BLaER1 treated with 17β-estradiol and CSF1 and Interleukin-3, amounts not matched to agents 10 nM and 100 nM (cell line): ENCODE measurements around the gene NGRN.
"Not testable (repeated sequence)": the region's sequence is repeated elsewhere in the genome, so short reads cannot be mapped to it uniquely, and the experiment has no call there.

Experiments used
- H3K27ac ChIP-seq, 11 experiments: shearing (Covaris generic); formaldehyde crosslinking; 2 replicates each; pipeline ENCODE4 v1.8.1; 2022
- H3K27me3 ChIP-seq, 11 experiments: shearing (Covaris generic); formaldehyde crosslinking; 2 replicates each; pipeline ENCODE4 v1.8.1; 2022
- H3K36me3 ChIP-seq, 11 experiments: shearing (Covaris generic); formaldehyde crosslinking; 2 replicates each; pipeline ENCODE4 v1.8.1; 2022
- H3K4me1 ChIP-seq, 10 experiments: shearing (Covaris generic); formaldehyde crosslinking; 2 replicates each; pipeline ENCODE4 v1.8.1; 2022
- H3K4me2 ChIP-seq, 11 experiments: shearing (Covaris generic); formaldehyde crosslinking; 2 replicates each; pipeline ENCODE4 v1.8.1; 2022
- H3K4me3 ChIP-seq, 10 experiments: shearing (Covaris generic); formaldehyde crosslinking; 2 replicates each; pipeline ENCODE4 v1.8.1; 2022
- H3K9ac ChIP-seq, 11 experiments: shearing (Covaris generic); formaldehyde crosslinking; 2 replicates each; pipeline ENCODE4 v1.8.1; 2022
- H3K9me3 ChIP-seq, 11 experiments: shearing (Covaris generic); formaldehyde crosslinking; replicated peaks in 1 of 11; 2 replicates each; pipeline ENCODE4 v1.8.1; 2022
- H4K20me1 ChIP-seq, 11 experiments: shearing (Covaris generic); formaldehyde crosslinking; 2 replicates each; pipeline ENCODE4 v1.8.1; 2022
- Cebpa-rat ChIP-seq, 11 experiments: shearing (Covaris generic); IDR thresholded peaks; 2 replicates each; pipeline ENCODE4 v1.8.1; 2022

The NGRN gene

GRCh38 chr15:90300541-90300940 lies 35.1 kb downstream of the NGRN start:
- Histone ChIP-seq H4K20me1 (no peaks in the 10 kb centered on the region), H3K27ac (no peak overlapping the region), H3K9me3 (no peaks in the 10 kb centered on the region), H3K9ac (no peak overlapping the region), H3K4me2 (no peak overlapping the region), H3K4me1 (peaks cover under 1 to 12% (median 4%) of the 10 kb centered on the region in 10 experiments; a peak in 15 of 20 replicates), H3K27me3 (no peaks in the 10 kb centered on the region), H3K4me3 (no peak overlapping the region), H3K36me3 (no peaks in the 10 kb centered on the region)
- TF ChIP-seq Cebpa-rat (IDR thresholded peaks at IDR 0.05): no peak

DNA sequence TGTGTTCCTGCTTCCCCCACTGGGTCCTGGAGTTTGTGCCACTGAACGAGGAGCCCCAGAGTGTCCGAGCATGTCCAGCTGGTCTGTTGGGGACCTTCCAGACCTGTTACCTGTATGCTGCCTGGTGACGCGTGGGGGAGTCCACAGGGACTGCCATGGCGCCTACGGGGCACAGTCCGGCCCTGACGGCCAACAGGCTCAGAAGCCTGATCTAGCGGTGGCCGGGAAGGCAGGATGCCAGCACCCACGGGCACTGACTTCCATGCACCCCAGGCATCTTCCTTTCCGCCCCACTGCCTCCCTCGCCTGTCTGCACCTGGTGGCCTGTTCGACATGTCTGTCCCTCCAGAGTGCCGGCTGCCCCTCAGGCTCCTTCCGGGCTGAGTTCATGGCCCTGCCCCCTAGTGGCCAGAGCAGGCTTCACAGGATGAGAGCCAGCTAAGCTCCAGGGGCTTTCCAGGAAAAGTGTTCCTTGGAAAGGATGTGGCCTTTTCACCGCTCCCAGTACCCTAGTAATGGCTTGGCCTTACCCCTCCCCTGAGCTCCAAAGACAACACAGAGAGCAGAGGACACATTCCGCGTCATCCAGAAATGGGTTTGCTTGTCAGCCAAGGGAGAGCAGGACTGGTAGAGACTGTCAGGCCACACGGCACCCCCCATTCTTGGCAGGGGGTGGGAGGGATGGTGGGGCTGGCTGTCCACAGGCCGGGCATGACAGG lies 35.7 kb downstream of the NGRN start:
- no peaks in the 10 kb centered on the region for H3K9me3 ChIP-seq
- H3K9ac ChIP-seq: no peak overlapping the region
- peak overlapping the region in 3 of 11 experiments; percentile 18 to 23 (median 20); a peak in 3 of 22 replicates for H3K4me2 ChIP-seq
- H3K4me3 ChIP-seq: no peak overlapping the region
- no peaks in the 10 kb centered on the region for H3K36me3 ChIP-seq
- H3K27ac ChIP-seq: no peak overlapping the region
- H3K4me1 ChIP-seq: peaks cover 0 to 11% (median 7%) of the 10 kb centered on the region in 10 experiments; a peak in 17 of 20 replicates
- TF ChIP-seq Cebpa-rat (IDR thresholded peaks at IDR 0.05): no peak
- H3K27me3 ChIP-seq: no peaks in the 10 kb centered on the region
- no peaks in the 10 kb centered on the region for H4K20me1 ChIP-seq

GRCh38 chr15:90301707-90302300 lies 36.3 kb downstream of the NGRN start:
- Histone ChIP-seq H3K27ac (no peak overlapping the region), H3K9me3 (no peaks in the 10 kb centered on the region), H3K36me3 (no peaks in the 10 kb centered on the region), H3K27me3 (no peaks in the 10 kb centered on the region), H3K4me1 (peaks cover 6 to 16% (median 13%) of the 10 kb centered on the region in 10 experiments; a peak in 18 of 20 replicates), H3K4me2 (no peak overlapping the region), H3K4me3 (no peak overlapping the region), H3K9ac (no peak overlapping the region), H4K20me1 (no peaks in the 10 kb centered on the region)
- no peak for TF ChIP-seq Cebpa-rat (IDR thresholded peaks at IDR 0.05)

DNA sequence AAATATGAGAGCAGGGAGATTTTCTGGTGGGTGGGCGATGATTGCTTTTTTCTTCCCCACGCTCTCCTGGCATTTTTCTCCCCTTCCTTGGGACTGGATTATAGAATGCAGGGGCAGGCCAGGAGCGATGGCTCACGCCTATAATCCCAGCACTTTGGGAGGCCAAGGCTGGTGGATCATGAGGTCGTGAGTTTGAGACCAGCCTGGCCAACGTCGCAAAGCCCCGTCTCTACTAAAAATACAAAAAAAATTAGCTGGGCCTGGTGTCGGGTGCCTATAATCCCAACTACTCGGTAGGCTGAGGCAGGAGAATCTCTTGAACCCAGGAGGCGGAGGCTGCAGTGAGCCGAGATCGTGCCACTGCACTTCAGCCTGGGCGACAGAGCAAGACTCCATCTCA lies 39.9 kb downstream of the NGRN start:
- H3K9ac ChIP-seq, H3K27ac ChIP-seq, H4K20me1 ChIP-seq, H3K27me3 ChIP-seq, H3K4me3 ChIP-seq, H3K36me3 ChIP-seq, H3K9me3 ChIP-seq, H3K4me2 ChIP-seq: not testable (repeated sequence)
- H3K4me1 ChIP-seq: peaks cover 6 to 26% (median 19%) of the 10 kb centered on the region in 10 experiments; a peak in 18 of 20 replicates

DNA sequence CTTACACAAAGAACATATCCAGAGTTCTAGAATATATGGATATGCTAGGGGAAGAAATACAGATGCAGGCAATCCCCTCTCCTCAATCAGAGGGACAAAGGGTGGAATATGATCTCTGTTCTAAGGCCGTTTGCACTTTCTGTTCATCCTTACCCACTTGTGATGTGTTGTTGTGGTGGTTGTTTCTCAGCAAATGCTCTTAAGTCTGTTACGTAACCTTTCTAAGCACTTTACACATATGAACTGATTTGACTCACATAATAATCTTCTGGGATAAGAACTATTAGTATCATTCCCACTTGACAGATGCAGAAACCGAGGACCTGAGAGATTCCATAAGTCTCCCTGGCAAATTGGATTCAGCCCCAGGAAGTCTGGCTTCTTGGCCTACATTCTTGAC lies 40.5 kb downstream of the NGRN start:
- Histone ChIP-seq H3K4me2 (peak overlapping the region in 10 of 11 experiments; percentile 2 to 74 (median 40); a peak in 14 of 22 replicates), H3K9ac (0 out of 22 replicates have a peak overlapping the region, but pooled peaks of 1 of the 11 experiments have one; percentile 18), H4K20me1 (no peaks in the 10 kb centered on the region), H3K36me3 (no peaks in the 10 kb centered on the region), H3K9me3 (no peaks in the 10 kb centered on the region), H3K27me3 (no peaks in the 10 kb centered on the region), H3K27ac (no peak overlapping the region), H3K4me1 (peaks cover 6 to 32% (median 18%) of the 10 kb centered on the region in 10 experiments; a peak in 18 of 20 replicates), H3K4me3 (no peak overlapping the region)
- peak in 1 of 11 experiments; percentile 48; a peak in 1 of 22 replicates for TF ChIP-seq Cebpa-rat (IDR thresholded peaks at IDR 0.05)

GRCh38 chr15:90306560-90306959 lies 41.1 kb downstream of the NGRN start:
- Histone ChIP-seq H3K9ac (0 out of 22 replicates have a peak overlapping the region, but pooled peaks of 1 of the 11 experiments have one; percentile 18), H3K4me1 (peaks cover 6 to 32% (median 13%) of the 10 kb centered on the region in 10 experiments; a peak in 18 of 20 replicates)

DNA sequence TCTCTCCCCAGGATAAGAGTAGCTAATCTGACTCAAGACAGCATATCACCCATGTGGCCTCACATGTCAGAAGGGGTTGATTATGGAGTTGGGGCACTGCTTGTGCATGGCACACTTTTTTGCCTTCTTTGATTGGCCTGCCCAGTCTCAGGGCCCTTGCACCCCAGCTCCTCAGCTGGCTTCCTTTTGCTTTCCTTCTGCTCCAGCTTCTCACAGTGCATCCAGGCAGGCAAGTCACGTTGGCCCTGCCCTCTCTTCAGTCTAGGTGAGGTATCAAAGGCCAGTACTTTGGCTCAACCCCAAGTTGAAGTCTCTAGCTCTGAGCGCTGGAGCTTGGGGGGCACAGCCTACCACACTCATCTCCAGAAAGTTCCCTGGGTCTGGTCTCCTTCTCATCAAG lies 42.2 kb downstream of the NGRN start:
- H3K4me3 ChIP-seq: no peak overlapping the region
- no peak overlapping the region for H3K9ac ChIP-seq
- no peaks in the 10 kb centered on the region for H3K9me3 ChIP-seq
- H3K36me3 ChIP-seq: no peaks in the 10 kb centered on the region
- no peak overlapping the region for H3K27ac ChIP-seq
- no peaks in the 10 kb centered on the region for H3K27me3 ChIP-seq
- TF ChIP-seq Cebpa-rat (IDR thresholded peaks at IDR 0.05): no peak
- H3K4me1 ChIP-seq: peaks cover 6 to 32% (median 13%) of the 10 kb centered on the region in 10 experiments; a peak in 18 of 20 replicates
- no peak overlapping the region for H3K4me2 ChIP-seq
- H4K20me1 ChIP-seq: no peaks in the 10 kb centered on the region

More at GRCh38 chr15:90306560-90306959, 41.1 kb downstream of the NGRN start:
- Histone ChIP-seq H3K27me3 (no peaks in the 10 kb centered on the region), H3K36me3 (no peaks in the 10 kb centered on the region), H3K4me2 (peak overlapping the region; percentile 2 to 74 (median 39); a peak in 18 of 22 replicates), H3K27ac (no peak overlapping the region), H3K4me3 (no peak overlapping the region), H3K9me3 (no peaks in the 10 kb centered on the region), H4K20me1 (no peaks in the 10 kb centered on the region)
- TF ChIP-seq Cebpa-rat (IDR thresholded peaks at IDR 0.05): no peak

DNA sequence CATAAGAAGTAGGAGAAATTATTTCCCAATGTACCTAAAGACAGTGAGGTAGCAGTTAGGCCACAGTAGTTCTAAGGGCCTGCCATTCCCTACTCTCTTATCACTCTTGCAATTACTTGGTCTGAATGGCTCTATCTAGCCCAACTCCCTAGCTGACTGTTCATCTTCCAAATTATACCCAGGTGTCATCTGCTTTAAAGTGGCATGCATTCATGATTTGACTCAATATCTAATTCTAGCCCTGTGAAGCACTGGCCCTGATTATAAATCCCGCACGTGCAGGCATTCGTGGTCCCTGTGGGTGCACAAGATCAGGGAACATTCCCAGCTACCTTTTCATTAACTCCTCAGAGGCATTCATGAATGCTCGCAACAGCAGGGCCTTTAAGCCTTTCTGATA lies 43.5 kb downstream of the NGRN start:
- Histone ChIP-seq H4K20me1 (no peaks in the 10 kb centered on the region), H3K9me3 (no peaks in the 10 kb centered on the region), H3K4me3 (no peak overlapping the region), H3K4me1 (peaks cover 6 to 32% (median 13%) of the 10 kb centered on the region in 10 experiments; a peak in 18 of 20 replicates), H3K36me3 (no peaks in the 10 kb centered on the region), H3K9ac (no peak overlapping the region), H3K27me3 (no peaks in the 10 kb centered on the region), H3K27ac (no peak overlapping the region), H3K4me2 (no peak overlapping the region)
- no peak for TF ChIP-seq Cebpa-rat (IDR thresholded peaks at IDR 0.05)

DNA sequence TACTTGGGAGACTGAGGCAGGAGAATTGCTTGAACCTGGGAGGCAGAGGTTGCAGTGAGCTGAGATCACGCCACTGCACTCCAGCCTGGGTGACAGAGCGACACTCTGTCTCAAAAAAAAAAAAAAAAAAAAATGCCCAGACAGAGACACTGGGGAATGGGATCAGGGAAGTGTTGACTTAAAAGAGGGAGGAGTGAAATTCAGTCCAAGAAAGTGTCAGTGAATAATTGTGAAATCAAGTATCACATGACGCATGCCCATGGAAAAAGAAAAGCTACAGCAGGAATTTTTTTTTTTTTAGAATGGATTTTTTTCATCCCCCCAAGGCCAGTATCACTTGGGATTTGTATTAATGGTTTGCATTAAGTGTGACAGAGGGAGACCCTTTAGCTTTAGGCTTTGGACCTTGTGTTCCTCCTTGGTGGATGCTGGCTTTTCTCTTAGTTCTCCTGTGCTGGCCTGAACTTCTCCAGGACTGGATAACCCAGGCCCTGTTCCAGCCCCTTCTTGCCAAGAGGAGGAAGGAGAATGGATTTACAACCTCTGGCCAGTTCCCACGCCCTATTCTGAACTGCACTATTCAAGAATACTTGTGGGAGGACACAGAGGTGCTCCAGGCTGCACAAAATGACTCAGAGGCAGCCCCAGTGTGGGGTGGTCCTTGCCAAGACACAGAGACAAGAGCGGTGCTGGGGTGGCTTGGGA lies 50.0 kb downstream of the NGRN start:
- Histone ChIP-seq H3K27me3 (no peaks in the 10 kb centered on the region), H3K4me3 (no peak overlapping the region), H3K27ac (no peak overlapping the region), H4K20me1 (no peaks in the 10 kb centered on the region), H3K4me1 (peaks cover 0 to 9% (median 3%) of the 10 kb centered on the region in 10 experiments; a peak in 7 of 20 replicates), H3K9me3 (no peaks in the 10 kb centered on the region), H3K4me2 (no peak overlapping the region), H3K9ac (no peak overlapping the region), H3K36me3 (no peaks in the 10 kb centered on the region)
- no peak for TF ChIP-seq Cebpa-rat (IDR thresholded peaks at IDR 0.05)
